ENCODE measurements around the gene CD4.

CD4 gene

GRCh38 chr12:6784761-6785160 is 4.6 kb upstream of the CD4 start:
- no peak overlapping the region for H3K27ac ChIP-seq (ENCODE audit: low read depth, low read length)
- no peaks in the 10 kb centered on the region for H3K36me3 ChIP-seq (ENCODE audit: control insufficient read depth, insufficient read depth, low read length)
- no peaks in the 10 kb centered on the region for H3K4me1 ChIP-seq (ENCODE audit: control insufficient read depth, insufficient read depth, low read length)
- H3K4me3 ChIP-seq (ENCODE audit: low read length), result no peak overlapping the region
- H3K27me3 ChIP-seq (ENCODE audit: control insufficient read depth, insufficient read depth, low read length), result no peaks in the 10 kb centered on the region
- H3K9ac ChIP-seq (ENCODE audit: low read length), result no peak overlapping the region

GRCh38 chr12:6786416-6787094 is 2.8 kb upstream of the CD4 start:
- Histone ChIP-seq H3K4me1 (ENCODE audit: control insufficient read depth, insufficient read depth, low read length) (no peaks in the 10 kb centered on the region), H3K27ac (ENCODE audit: low read depth, low read length) (no peak overlapping the region), H3K4me3 (ENCODE audit: low read length) (no peak overlapping the region), H3K9ac (ENCODE audit: low read length) (no peak overlapping the region), H3K36me3 (ENCODE audit: control insufficient read depth, insufficient read depth, low read length) (no peaks in the 10 kb centered on the region), H3K27me3 (ENCODE audit: control insufficient read depth, insufficient read depth, low read length) (no peaks in the 10 kb centered on the region)

- H3K36me3 ChIP-seq (ENCODE audit: control insufficient read depth, insufficient read depth, low read length), result no peaks in the 10 kb centered on the region
- no peaks in the 10 kb centered on the region for H3K27me3 ChIP-seq (ENCODE audit: control insufficient read depth, insufficient read depth, low read length)
- no peaks in the 10 kb centered on the region for H3K4me1 ChIP-seq (ENCODE audit: control insufficient read depth, insufficient read depth, low read length)
- no peak overlapping the region for H3K27ac ChIP-seq (ENCODE audit: low read depth, low read length)
- no peak overlapping the region for H3K9ac ChIP-seq (ENCODE audit: low read length)
- H3K4me3 ChIP-seq (ENCODE audit: low read length), result no peak overlapping the region
Measured at GRCh38 chr12:6787309-6787708, 2.0 kb upstream of the CD4 start.

GRCh38 chr12:6790496-6791150 is 1.3 kb downstream of the CD4 start:
- Histone ChIP-seq H3K4me1 (ENCODE audit: control insufficient read depth, insufficient read depth, low read length) (no peaks in the 10 kb centered on the region), H3K9ac (ENCODE audit: low read length) (peak overlapping the region; percentile 0), H3K36me3 (ENCODE audit: control insufficient read depth, insufficient read depth, low read length) (no peaks in the 10 kb centered on the region), H3K4me3 (ENCODE audit: low read length) (peak overlapping the region; percentile 14), H3K27ac (ENCODE audit: low read depth, low read length) (no peak overlapping the region), H3K27me3 (ENCODE audit: control insufficient read depth, insufficient read depth, low read length) (no peaks in the 10 kb centered on the region)

- Histone ChIP-seq H3K27ac (ENCODE audit: low read depth, low read length) (no peak overlapping the region), H3K4me1 (ENCODE audit: control insufficient read depth, insufficient read depth, low read length) (no peaks in the 10 kb centered on the region), H3K27me3 (ENCODE audit: control insufficient read depth, insufficient read depth, low read length) (no peaks in the 10 kb centered on the region), H3K36me3 (ENCODE audit: control insufficient read depth, insufficient read depth, low read length) (no peaks in the 10 kb centered on the region), H3K9ac (ENCODE audit: low read length) (no peak overlapping the region), H3K4me3 (ENCODE audit: low read length) (peak overlapping the region; percentile 14)
Measured at GRCh38 chr12:6791931-6792520, 2.7 kb downstream of the CD4 start.

- Histone ChIP-seq H3K36me3 (ENCODE audit: control insufficient read depth, insufficient read depth, low read length) (no peaks in the 10 kb centered on the region), H3K4me3 (ENCODE audit: low read length) (peak overlapping the region; percentile 14), H3K27ac (ENCODE audit: low read depth, low read length) (no peak overlapping the region), H3K27me3 (ENCODE audit: control insufficient read depth, insufficient read depth, low read length) (no peaks in the 10 kb centered on the region), H3K4me1 (ENCODE audit: control insufficient read depth, insufficient read depth, low read length) (no peaks in the 10 kb centered on the region), H3K9ac (ENCODE audit: low read length) (no peak overlapping the region)
Measured at GRCh38 chr12:6792522-6793201, 3.3 kb downstream of the CD4 start.

GRCh38 chr12:6795088-6795487 is 5.8 kb downstream of the CD4 start:
- no peaks in the 10 kb centered on the region for H3K36me3 ChIP-seq (ENCODE audit: control insufficient read depth, insufficient read depth, low read length)
- no peaks in the 10 kb centered on the region for H3K27me3 ChIP-seq (ENCODE audit: control insufficient read depth, insufficient read depth, low read length)
- H3K9ac ChIP-seq (ENCODE audit: low read length), result no peak overlapping the region
- no peak overlapping the region for H3K27ac ChIP-seq (ENCODE audit: low read depth, low read length)
- H3K4me3 ChIP-seq (ENCODE audit: low read length), result no peak overlapping the region
- H3K4me1 ChIP-seq (ENCODE audit: control insufficient read depth, insufficient read depth, low read length), result no peaks in the 10 kb centered on the region

GRCh38 chr12:6796576-6796975 is 7.2 kb downstream of the CD4 start:
- H3K9ac ChIP-seq (ENCODE audit: low read length), result no peak overlapping the region
- no peaks in the 10 kb centered on the region for H3K4me1 ChIP-seq (ENCODE audit: control insufficient read depth, insufficient read depth, low read length)
- no peaks in the 10 kb centered on the region for H3K27me3 ChIP-seq (ENCODE audit: control insufficient read depth, insufficient read depth, low read length)
- H3K4me3 ChIP-seq (ENCODE audit: low read length), result no peak overlapping the region
- H3K27ac ChIP-seq (ENCODE audit: low read depth, low read length), result no peak overlapping the region
- no peaks in the 10 kb centered on the region for H3K36me3 ChIP-seq (ENCODE audit: control insufficient read depth, insufficient read depth, low read length)

GRCh38 chr12:6799147-6799546 is 9.8 kb downstream of the CD4 start:
- no peaks in the 10 kb centered on the region for H3K27me3 ChIP-seq (ENCODE audit: control insufficient read depth, insufficient read depth, low read length)
- H3K4me1 ChIP-seq (ENCODE audit: control insufficient read depth, insufficient read depth, low read length), result no peaks in the 10 kb centered on the region
- H3K27ac ChIP-seq (ENCODE audit: low read depth, low read length), result no peak overlapping the region
- H3K4me3 ChIP-seq (ENCODE audit: low read length), result no peak overlapping the region
- no peaks in the 10 kb centered on the region for H3K36me3 ChIP-seq (ENCODE audit: control insufficient read depth, insufficient read depth, low read length)
- H3K9ac ChIP-seq (ENCODE audit: low read length), result no peak overlapping the region

GRCh38 chr12:6807170-6807569 is 17.8 kb downstream of the CD4 start:
- no peaks in the 10 kb centered on the region for H3K4me1 ChIP-seq (ENCODE audit: control insufficient read depth, insufficient read depth, low read length)
- no peak overlapping the region for H3K4me3 ChIP-seq (ENCODE audit: low read length)
- no peak overlapping the region for H3K9ac ChIP-seq (ENCODE audit: low read length)
- H3K27ac ChIP-seq (ENCODE audit: low read depth, low read length), result no peak overlapping the region
- no peaks in the 10 kb centered on the region for H3K27me3 ChIP-seq (ENCODE audit: control insufficient read depth, insufficient read depth, low read length)
- no peaks in the 10 kb centered on the region for H3K36me3 ChIP-seq (ENCODE audit: control insufficient read depth, insufficient read depth, low read length)

- Histone ChIP-seq H3K36me3 (ENCODE audit: control insufficient read depth, insufficient read depth, low read length) (no peaks in the 10 kb centered on the region), H3K4me3 (ENCODE audit: low read length) (no peak overlapping the region), H3K27ac (ENCODE audit: low read depth, low read length) (no peak overlapping the region), H3K27me3 (ENCODE audit: control insufficient read depth, insufficient read depth, low read length) (no peaks in the 10 kb centered on the region), H3K9ac (ENCODE audit: low read length) (no peak overlapping the region), H3K4me1 (ENCODE audit: control insufficient read depth, insufficient read depth, low read length) (no peaks in the 10 kb centered on the region)
Measured at GRCh38 chr12:6809056-6809455, 19.7 kb downstream of the CD4 start.

- Histone ChIP-seq H3K9ac (ENCODE audit: low read length) (no peak overlapping the region), H3K4me1 (ENCODE audit: control insufficient read depth, insufficient read depth, low read length) (no peaks in the 10 kb centered on the region), H3K4me3 (ENCODE audit: low read length) (no peak overlapping the region), H3K27ac (ENCODE audit: low read depth, low read length) (no peak overlapping the region), H3K36me3 (ENCODE audit: control insufficient read depth, insufficient read depth, low read length) (no peaks in the 10 kb centered on the region), H3K27me3 (ENCODE audit: control insufficient read depth, insufficient read depth, low read length) (no peaks in the 10 kb centered on the region)
Measured at GRCh38 chr12:6810758-6811157, 21.4 kb downstream of the CD4 start.

Data from rectal smooth muscle tissue (tissue), 1 donor.